H1 (cell line): ENCODE data around the gene ASTN2. TPM values are rescaled to one million over a fixed set of nuclear protein-coding genes. Genes with fewer than 3 reads are reported as not detected.

Source experiments
- CTCF ChIA-PET: fragments of 300-600 bp; sonication (Branson Sonifier 250); formaldehyde crosslinking; loops from one replicate; lab custom pipeline; 2021; ENCODE audit not compliant: partially characterized antibody; lab: Charles Lee
- POLR2A ChIA-PET: fragments of 300-600 bp; sonication (Branson Sonifier 250); formaldehyde crosslinking; loops from one replicate; lab custom pipeline; 2021; ENCODE audit warnings: inconsistent platforms; ENCODE audit not compliant: partially characterized antibody; lab: Charles Lee
- DNase-seq, 2 experiments: peaks; one replicate each; pipeline versions ENCODE4 v3.0.0 to v3.0.0-alpha.2; 2010 to 2022; ENCODE audit warnings: low spot score in 2 of 2, low read depth in 1 of 2, mixed read lengths in 1 of 2
- FAIRE-seq: peaks from 2 replicates; lab custom pipeline; 2011; peaks lifted over from hg19 to GRCh38; lab: Jason Lieb, UNC
- H2AFZ ChIP-seq: 2 replicates; pipeline ENCODE4 v1.8.1; 2012; ENCODE audit warnings: low read length, inconsistent platforms
- H2AK5ac ChIP-seq: 2 replicates; pipeline ENCODE4 v1.6.1; 2013; ENCODE audit warnings: low read depth, low read length
- H2BK120ac ChIP-seq: replicated peaks from 2 replicates; pipeline ENCODE3; 2013; ENCODE audit warnings: low read depth, low read length, inconsistent platforms
- H2BK12ac ChIP-seq: 2 replicates; pipeline ENCODE4 v1.6.1; 2013; ENCODE audit warnings: low read depth, low read length
- H2BK15ac ChIP-seq: 2 replicates; pipeline ENCODE4 v1.6.1; 2013; ENCODE audit warnings: low read length
- H2BK20ac ChIP-seq: 2 replicates; pipeline ENCODE4 v1.6.1; 2013; ENCODE audit warnings: low read length
- H2BK5ac ChIP-seq: 2 replicates; pipeline ENCODE4 v1.6.1; 2013; ENCODE audit warnings: low read depth, low read length
- H3K14ac ChIP-seq: 2 replicates; pipeline ENCODE4 v1.6.1; 2013; ENCODE audit warnings: inconsistent platforms; ENCODE audit not compliant: insufficient read length
- H3K18ac ChIP-seq: 2 replicates; pipeline ENCODE4 v1.6.1; 2013; ENCODE audit warnings: low read length; ENCODE audit errors: extremely low read depth
- H3K23ac ChIP-seq: 2 replicates; pipeline ENCODE4 v1.6.1; 2013; ENCODE audit warnings: inconsistent platforms; ENCODE audit not compliant: insufficient read length
- H3K23me2 ChIP-seq: 2 replicates; pipeline ENCODE4 v1.6.1; 2013; ENCODE audit warnings: low read depth, low read length
- H3K27ac ChIP-seq: 2 replicates; pipeline ENCODE4 v1.6.1; 2011; ENCODE audit warnings: low read depth, low read length, inconsistent platforms
- H3K27me3 ChIP-seq, 4 experiments: replicated peaks in 1 of 4; 1 replicate in 1 of 4; 2 replicates in 3 of 4; pipeline versions ENCODE4 v1.6.1 to v1.8.1; 2011 to 2013; ENCODE audit warnings: low read length in 3 of 4, mild to moderate bottlenecking in 3 of 4, inconsistent platforms in 2 of 4, mixed read lengths in 2 of 4, moderate library complexity in 1 of 4; ENCODE audit not compliant: control insufficient read depth in 3 of 4, insufficient read depth in 3 of 4; ENCODE audit errors: extremely low read depth in 1 of 4
- H3K36me3 ChIP-seq, 4 experiments: 2 replicates each; pipeline versions ENCODE4 v1.6.1 to v1.8.1; 2011 to 2013; ENCODE audit warnings: mild to moderate bottlenecking in 4 of 4, low read length in 3 of 4, moderate library complexity in 2 of 4, control low read depth in 1 of 4, inconsistent platforms in 1 of 4; ENCODE audit not compliant: insufficient read depth in 4 of 4, control insufficient read depth in 2 of 4
- H3K4ac ChIP-seq: replicated peaks from 2 replicates; pipeline ENCODE3; 2013; ENCODE audit warnings: low read length, low read depth, mixed read lengths, inconsistent platforms; ENCODE audit not compliant: insufficient read length
- H3K4me1 ChIP-seq, 4 experiments: replicated peaks in 1 of 4; 1 replicate in 1 of 4; 2 replicates in 3 of 4; pipeline versions ENCODE4 v1.6.1 to v1.8.1; 2011 to 2013; ENCODE audit warnings: low read length in 3 of 4, inconsistent platforms in 2 of 4, mixed read lengths in 1 of 4; ENCODE audit not compliant: insufficient read depth in 4 of 4, control insufficient read depth in 3 of 4
- H3K4me2 ChIP-seq, 2 experiments: 2 replicates each; pipeline versions ENCODE4 v1.6.1 to v1.8.1; 2011 to 2013; ENCODE audit warnings: low read depth in 2 of 2, low read length in 2 of 2, control low read depth in 1 of 2, inconsistent platforms in 1 of 2, mild to moderate bottlenecking in 1 of 2; ENCODE audit not compliant: insufficient read depth in 1 of 2
- H3K4me3 ChIP-seq, 4 experiments: fragments of 200-600, 300-600 bp in 1 of 4; sonication (generic), shearing (Covaris generic), sonication (Bioruptor Twin) in 1 of 4; 2 replicates each; pipeline versions ENCODE4 v1.5.1 to v1.8.1; 2011 to 2016; ENCODE audit warnings: low read length in 4 of 4, low read depth in 3 of 4, control low read depth in 2 of 4, inconsistent platforms in 2 of 4, mild to moderate bottlenecking in 2 of 4, mixed read lengths in 1 of 4, moderate library complexity in 1 of 4; ENCODE audit not compliant: insufficient read depth in 2 of 4; ENCODE audit errors: extremely low read depth in 1 of 4
- H3K56ac ChIP-seq: replicated peaks from 2 replicates; pipeline ENCODE3; 2013; ENCODE audit warnings: low read depth, mild to moderate bottlenecking, mixed read lengths, low read length, inconsistent platforms; ENCODE audit not compliant: insufficient read length
- H3K79me1 ChIP-seq: 2 replicates; pipeline ENCODE4 v1.6.1; 2013; ENCODE audit warnings: low read depth, low read length, control low read depth
- H3K79me2 ChIP-seq, 2 experiments: 2 replicates each; pipeline versions ENCODE4 v1.6.1 to v1.8.1; 2012 to 2013; ENCODE audit warnings: low read length in 2 of 2, mild to moderate bottlenecking in 2 of 2, inconsistent platforms in 1 of 2; ENCODE audit not compliant: insufficient read depth in 2 of 2, control insufficient read depth in 1 of 2
- H3K9ac ChIP-seq, 4 experiments: replicated peaks in 1 of 4; 1 replicate in 1 of 4; 2 replicates in 3 of 4; pipeline versions ENCODE4 v1.6.1 to v1.8.1; 2011 to 2013; ENCODE audit warnings: low read depth in 3 of 4, low read length in 3 of 4, control low read depth in 2 of 4, mild to moderate bottlenecking in 2 of 4, moderate library complexity in 2 of 4, inconsistent platforms in 1 of 4; ENCODE audit errors: extremely low read depth in 1 of 4
- H3K9me3 ChIP-seq, 2 experiments: 2 replicates each; pipeline versions ENCODE4 v1.6.1 to v1.8.1; 2012 to 2013; ENCODE audit warnings: mild to moderate bottlenecking in 2 of 2, moderate library complexity in 2 of 2, control low read depth in 1 of 2, inconsistent platforms in 1 of 2, low read depth in 1 of 2, low read length in 1 of 2, mixed read lengths in 1 of 2; ENCODE audit not compliant: insufficient read depth in 2 of 2
- H4K20me1 ChIP-seq, 2 experiments: replicated peaks in 1 of 2; 2 replicates each; pipeline versions ENCODE3 to v1.8.1; 2011 to 2013; ENCODE audit warnings: inconsistent platforms in 2 of 2, low read length in 2 of 2, mild to moderate bottlenecking in 1 of 2; ENCODE audit not compliant: insufficient read depth in 2 of 2, control insufficient read depth in 1 of 2
- H4K5ac ChIP-seq: 2 replicates; pipeline ENCODE4 v1.6.1; 2013; ENCODE audit warnings: low read length, low read depth, mixed read lengths, inconsistent platforms; ENCODE audit not compliant: insufficient read length
- H4K8ac ChIP-seq: 2 replicates; pipeline ENCODE4 v1.8.0; 2013; ENCODE audit warnings: mild to moderate bottlenecking, moderate library complexity, low read length, inconsistent platforms; ENCODE audit not compliant: insufficient read depth; ENCODE audit errors: extremely low read depth
- H4K91ac ChIP-seq: replicated peaks from 2 replicates; pipeline ENCODE3; 2013; ENCODE audit warnings: low read length, mixed read lengths, inconsistent platforms; ENCODE audit not compliant: insufficient read length
- ASH2L ChIP-seq: fragments of 200-600, 300-600 bp; sonication (generic); IDR thresholded peaks from one replicate; pipeline ENCODE4 v1.7.1; 2017; ENCODE audit warnings: low read length
- CEBPB ChIP-seq: IDR thresholded peaks from 2 replicates; pipeline ENCODE4 v1.6.1; 2012; ENCODE audit warnings: low read depth, low read length
- CHD1 ChIP-seq: IDR thresholded peaks from 2 replicates; pipeline ENCODE4 v1.6.1; 2012; ENCODE audit warnings: low read depth, low read length, improper control_type of control experiment
- KDM4A ChIP-seq: IDR thresholded peaks from one replicate; pipeline ENCODE4 v1.7.1; 2012; ENCODE audit warnings: low read depth, mild to moderate bottlenecking, moderate library complexity, low read length, inconsistent platforms; ENCODE audit not compliant: severe bottlenecking
- RBBP5 ChIP-seq: IDR thresholded peaks from 2 replicates; pipeline ENCODE4 v1.7.1; 2012; ENCODE audit warnings: low read depth, mild to moderate bottlenecking, inconsistent platforms, low read length, moderate library complexity, borderline replicate concordance
- SAP30 ChIP-seq: fragments of 300-600 bp; sonication (generic); IDR thresholded peaks from 2 replicates; pipeline ENCODE4 v1.7.1; 2012; ENCODE audit warnings: low read length, moderate library complexity, mild to moderate bottlenecking, inconsistent platforms; ENCODE audit not compliant: insufficient read depth, insufficient replicate concordance
- SIRT6 ChIP-seq: IDR thresholded peaks from one replicate; pipeline ENCODE4 v1.7.1; 2012; ENCODE audit warnings: low read length, inconsistent platforms
- SP1 ChIP-seq: IDR thresholded peaks from 2 replicates; pipeline ENCODE4 v1.6.1; 2011; ENCODE audit warnings: low read depth, low read length
- SP4 ChIP-seq: IDR thresholded peaks from 2 replicates; pipeline ENCODE4 v1.6.1; 2012; ENCODE audit warnings: low read length, inconsistent platforms
- WGBS, 2 experiments: shearing (Covaris generic) in 1 of 2; methylation state at CpG; one replicate each; pipeline versions ENCODE4 v1.1.6 to v1.1.7; 2013 to 2015; ENCODE audit warnings: low lambda C conversion rate in 2 of 2, mixed read lengths in 2 of 2, inconsistent platforms in 1 of 2, low coverage in 1 of 2, missing lambda C conversion rate in 1 of 2; ENCODE audit not compliant: insufficient replicate concordance in 2 of 2, insufficient coverage in 1 of 2, insufficient read length in 1 of 2; ENCODE audit errors: extremely low coverage in 1 of 2, missing lambda C conversion rate in 1 of 2; 5-methylcytosine and 5-hydroxymethylcytosine counted together
- polyA plus RNA-seq, 7 experiments: library from polyadenylated mRNA; depleted of rRNA in 3 of 7; stranded (reverse) in 5 of 7; unstranded in 2 of 7; fragments of >200 nt in 5 of 7; fragments of 200-250 nt in 2 of 7; gene quantifications; 1 replicate in 5 of 7; 2 replicates in 1 of 7; 4 replicates in 1 of 7; pipeline versions ENCODE4 v1.2.1 to v1.2.3, GENCODE V29; 2011 to 2013; ENCODE audit warnings: missing spikeins in 2 of 7, mixed read lengths in 2 of 7
- total RNA-seq: library from RNA; stranded (reverse); fragmentation: NEBNext Ultra II Directional; extraction: Animal tissue kit (Norgen Biotek cat#: 25700); gene quantifications from 2 replicates; pipeline ENCODE4 v1.2.1, GENCODE V29; 2021
- TF ChIP-seq, protein P1 (sequence below): IDR thresholded peaks from 2 replicates; pipeline ENCODE4 v1.6.1; 2012; ENCODE audit warnings: low read length, inconsistent platforms

The ASTN2 gene
- total and polyA plus RNA-seq, 2 of the 8 experiments (the other 6 are each of a cell fraction or from before 2014, with no cell fraction given) = 8.2 to 13.7 TPM

DNA sequence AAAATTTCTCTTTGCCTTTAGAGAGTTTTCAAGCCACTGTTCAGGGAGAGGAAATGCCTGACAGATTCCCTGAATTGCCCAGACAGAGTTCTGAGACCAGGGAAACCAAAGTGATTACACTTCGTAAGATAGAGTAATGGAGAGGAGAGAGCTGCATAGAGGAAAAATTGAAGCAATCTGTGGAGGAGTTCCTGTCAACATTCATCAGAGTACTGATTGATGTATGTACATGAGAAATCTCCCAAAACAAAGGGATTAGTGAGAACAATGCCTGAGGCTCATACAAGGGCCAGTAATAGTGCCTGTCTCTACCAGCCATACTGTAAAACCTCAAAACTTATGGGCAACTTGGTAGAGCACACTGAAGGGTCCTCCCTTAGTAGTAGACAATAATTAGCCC is 806.8 kb downstream of the ASTN2 start:
- H2BK12ac ChIP-seq = no peak overlapping the region
- no peak overlapping the region for H3K4ac ChIP-seq
- DNase-seq = no peak
- CTCF ChIA-PET = interaction anchor here (0.7 kb wide), 1 partner anchor 704 kb away, joined by 3 read pairs; no protein-coding TSS in a partner anchor
- H3K18ac ChIP-seq = no peak overlapping the region
- H4K20me1 ChIP-seq = no peaks in the 10 kb centered on the region
- H3K9me3 ChIP-seq = no peaks in the 10 kb centered on the region
- no peaks in the 10 kb centered on the region for H3K23me2 ChIP-seq
- H3K79me2 ChIP-seq = no peaks in the 10 kb centered on the region
- H3K56ac ChIP-seq = no peak overlapping the region
- H2BK120ac ChIP-seq = no peak overlapping the region
- no peak overlapping the region for H4K91ac ChIP-seq
- H4K5ac ChIP-seq = no peak overlapping the region
- H2AK5ac ChIP-seq = no peak overlapping the region
- H3K23ac ChIP-seq = no peak overlapping the region
- H3K4me2 ChIP-seq = no peak overlapping the region
- no peaks in the 10 kb centered on the region for H3K27me3 ChIP-seq
- no peaks in the 10 kb centered on the region for H3K79me1 ChIP-seq
- POLR2A ChIA-PET = no interaction called here
- no peak overlapping the region for H3K4me3 ChIP-seq
- H2BK20ac ChIP-seq = no peak overlapping the region
- FAIRE-seq = no peak
- H3K14ac ChIP-seq = no peak overlapping the region
- H2BK5ac ChIP-seq = no peak overlapping the region
- H2BK15ac ChIP-seq = no peak overlapping the region
- WGBS, 2 experiments = 92% methylated on average over 1 of the region's 1 CpG; no CpG with 5 or more reads in 1 of the 2 experiments
- H3K27ac ChIP-seq = no peak overlapping the region
- H3K36me3 ChIP-seq = no peaks in the 10 kb centered on the region
- H3K9ac ChIP-seq = no peak overlapping the region
- peaks cover 0 to 6% (median 0%) of the 10 kb centered on the region in 4 experiments; a peak in 1 of 7 replicates for H3K4me1 ChIP-seq
- TF ChIP-seq SAP30 (no peak), CHD1 (no peak), SIRT6 (no peak), KDM4A (no peak), ASH2L (no peak), RBBP5 (no peak), SP1 (no peak), CEBPB (no peak), SP4 (no peak)
- TF ChIP-seq, protein P1, sequence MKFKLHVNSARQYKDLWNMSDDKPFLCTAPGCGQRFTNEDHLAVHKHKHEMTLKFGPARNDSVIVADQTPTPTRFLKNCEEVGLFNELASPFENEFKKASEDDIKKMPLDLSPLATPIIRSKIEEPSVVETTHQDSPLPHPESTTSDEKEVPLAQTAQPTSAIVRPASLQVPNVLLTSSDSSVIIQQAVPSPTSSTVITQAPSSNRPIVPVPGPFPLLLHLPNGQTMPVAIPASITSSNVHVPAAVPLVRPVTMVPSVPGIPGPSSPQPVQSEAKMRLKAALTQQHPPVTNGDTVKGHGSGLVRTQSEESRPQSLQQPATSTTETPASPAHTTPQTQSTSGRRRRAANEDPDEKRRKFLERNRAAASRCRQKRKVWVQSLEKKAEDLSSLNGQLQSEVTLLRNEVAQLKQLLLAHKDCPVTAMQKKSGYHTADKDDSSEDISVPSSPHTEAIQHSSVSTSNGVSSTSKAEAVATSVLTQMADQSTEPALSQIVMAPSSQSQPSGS = no peak
- H4K8ac ChIP-seq = no peak overlapping the region
- no peak overlapping the region for H2AFZ ChIP-seq
